GM12878 (cell line): ENCODE measurements around the gene FGF14. TPM values are rescaled to one million over a fixed set of nuclear protein-coding genes. Genes with fewer than 3 reads are reported as not detected.

Source experiments
- ATAC-seq: fragments of 200-7000 bp; cut with Tn5 transposase; 3 replicates; pipeline ENCODE4 v1.9.1; 2020; ENCODE audit warnings: mild to moderate bottlenecking, moderate library complexity
- BruUV-seq: library from RNA; stranded (reverse); fragments of 400-500 nt; replicated peaks from 2 replicates; lab custom pipeline; 2021; lab: Mats Ljungman, UMichigan
- CTCF ChIA-PET: fragments of 300-600 bp; sonication (Branson Sonifier 250); formaldehyde crosslinking; extraction: SDS; loops from one replicate; lab custom pipeline; 2021; ENCODE audit warnings: inconsistent platforms; lab: Yijun Ruan, JAX
- POLR2A ChIA-PET: fragments of 350-600 bp; formaldehyde crosslinking; extraction: SDS; loops from one replicate; lab custom pipeline; 2021; ENCODE audit warnings: inconsistent platforms; lab: Charles Lee
- RAD21 ChIA-PET: fragments of 300-600 bp; sonication (Branson Sonifier 250); formaldehyde crosslinking; loops from one replicate; lab custom pipeline; 2023; ENCODE audit warnings: antibody characterized with exemption; ENCODE audit not compliant: unreplicated experiment; lab: Charles Lee
- SMC1A ChIA-PET: fragments of 300-600 bp; sonication (Branson Sonifier 250); formaldehyde crosslinking; loops from one replicate; lab custom pipeline; 2023; ENCODE audit not compliant: unreplicated experiment, uncharacterized antibody; lab: Charles Lee
- DNase-seq: peaks from one replicate; pipeline ENCODE4 v3.0.0-alpha.2; 2011; ENCODE audit warnings: low read depth, low spot score
- FAIRE-seq: peaks from 3 replicates; lab custom pipeline; 2011; peaks lifted over from hg19 to GRCh38; lab: Jason Lieb, UNC
- H2AFZ ChIP-seq: 2 replicates; pipeline ENCODE4 v1.6.0; 2011; ENCODE audit warnings: low read depth, low read length, control low read depth; ENCODE audit not compliant: control insufficient read depth
- H3K27ac ChIP-seq: 2 replicates; pipeline ENCODE4 v1.5.1; 2011; ENCODE audit warnings: control low read depth; ENCODE audit not compliant: control insufficient read depth, insufficient read depth
- H3K27me3 ChIP-seq, 2 experiments: replicated peaks in 1 of 2; 2 replicates each; pipeline versions ENCODE4 v1.6.0 to v1.6.1; 2011; ENCODE audit warnings: low read length in 1 of 2; ENCODE audit not compliant: control insufficient read depth in 2 of 2, insufficient read depth in 2 of 2
- H3K36me3 ChIP-seq, 2 experiments: 2 replicates each; pipeline ENCODE4 v1.5.1; 2011; ENCODE audit warnings: low read length in 1 of 2; ENCODE audit not compliant: control insufficient read depth in 2 of 2, insufficient read depth in 2 of 2
- H3K4me1 ChIP-seq: 2 replicates; pipeline ENCODE4 v1.6.1; 2011; ENCODE audit warnings: mild to moderate bottlenecking, low read length, moderate library complexity, mixed read lengths; ENCODE audit not compliant: control insufficient read depth, insufficient read depth
- H3K4me2 ChIP-seq: 2 replicates; pipeline ENCODE4 v1.6.0; 2011; ENCODE audit warnings: control low read depth; ENCODE audit not compliant: control insufficient read depth, insufficient read depth
- H3K4me3 ChIP-seq: fragments of 200-600 bp; sonication (generic); 2 replicates; pipeline ENCODE4 v1.5.1; 2016
- H3K79me2 ChIP-seq: 2 replicates; pipeline ENCODE4 v1.6.0; 2011; ENCODE audit warnings: low read length; ENCODE audit not compliant: control insufficient read depth, insufficient read depth
- H3K9ac ChIP-seq: 2 replicates; pipeline ENCODE4 v1.8.0; 2011; ENCODE audit warnings: low read length, control low read depth, mixed read lengths; ENCODE audit not compliant: control insufficient read depth, insufficient read depth
- H3K9me3 ChIP-seq: replicated peaks from 3 replicates; pipeline ENCODE4 v1.5.1; 2011; ENCODE audit warnings: mild to moderate bottlenecking, low read length; ENCODE audit not compliant: control insufficient read depth, insufficient read depth
- H4K20me1 ChIP-seq: 2 replicates; pipeline ENCODE4 v1.6.0; 2011; ENCODE audit not compliant: control insufficient read depth, insufficient read depth
- BCL11A ChIP-seq: IDR thresholded peaks from 2 replicates; pipeline ENCODE4 v1.6.1; 2011; ENCODE audit warnings: low read depth, low read length
- CBFB ChIP-seq: IDR thresholded peaks from 2 replicates; pipeline ENCODE4 v1.6.1; 2016; ENCODE audit warnings: antibody characterized with exemption, low read depth
- CEBPB ChIP-seq, 2 experiments: fragments of 150-350 bp in 1 of 2; IDR thresholded peaks; 2 replicates each; pipeline ENCODE4 v1.6.1; 2012 to 2014; ENCODE audit warnings: low read depth in 2 of 2, low read length in 2 of 2, borderline replicate concordance in 1 of 2, inconsistent platforms in 1 of 2
- CEBPZ ChIP-seq: fragments of 150-350 bp; IDR thresholded peaks from 2 replicates; pipeline ENCODE4 v1.6.1; 2016; ENCODE audit warnings: low read depth, low read length
- EED ChIP-seq: sonication (generic); IDR thresholded peaks from 2 replicates; pipeline ENCODE4 v1.6.1; 2016; ENCODE audit warnings: antibody characterized with exemption, low read depth
- EGR1 ChIP-seq, 2 experiments: IDR thresholded peaks; 1 replicate in 1 of 2; 2 replicates in 1 of 2; pipeline ENCODE4 v1.6.1; 2011 to 2012; ENCODE audit warnings: low read depth in 2 of 2, low read length in 2 of 2, borderline replicate concordance in 1 of 2, mild to moderate bottlenecking in 1 of 2, moderate library complexity in 1 of 2
- HDAC6 ChIP-seq: fragments of 200-600 bp; sonication (generic); IDR thresholded peaks from one replicate; pipeline ENCODE4 v1.8.0; 2017; ENCODE audit warnings: antibody characterized with exemption; ENCODE audit not compliant: unreplicated experiment
- MXI1 ChIP-seq: fragments of 150-350 bp; IDR thresholded peaks from 2 replicates; pipeline ENCODE4 v1.6.1; 2011; ENCODE audit warnings: low read depth, mild to moderate bottlenecking, inconsistent platforms, low read length, improper control_type of control experiment
- PBX3 ChIP-seq: IDR thresholded peaks from 2 replicates; pipeline ENCODE4 v1.6.1; 2011; ENCODE audit warnings: mild to moderate bottlenecking, low read depth, low read length, moderate library complexity; ENCODE audit not compliant: insufficient replicate concordance
- POLR2AphosphoS5 ChIP-seq: IDR thresholded peaks from 2 replicates; pipeline ENCODE4 v1.6.1; 2011; ENCODE audit warnings: mild to moderate bottlenecking, low read length, inconsistent platforms
- RUNX3 ChIP-seq: IDR thresholded peaks from 2 replicates; pipeline ENCODE4 v1.6.1; 2012; ENCODE audit warnings: low read length, inconsistent platforms
- SREBF2 ChIP-seq: IDR thresholded peaks from 2 replicates; pipeline ENCODE4 v1.6.1; 2012; ENCODE audit warnings: mild to moderate bottlenecking, low read length
- STAT1 ChIP-seq: fragments of 450-650 bp; conservative IDR thresholded peaks from 2 replicates; pipeline ENCODE4 v1.6.1; 2014; ENCODE audit warnings: antibody characterized with exemption, mild to moderate bottlenecking
- TARDBP ChIP-seq: IDR thresholded peaks from 2 replicates; pipeline ENCODE4 v1.6.1; 2016; ENCODE audit warnings: borderline replicate concordance
- ZBTB11 ChIP-seq: fragments of 450-650 bp; formaldehyde crosslinking; IDR thresholded peaks from 2 replicates; pipeline ENCODE4 v1.5.0; 2022; ENCODE audit warnings: mild to moderate bottlenecking, missing genetic modification characterization
- ZNF24 ChIP-seq: fragments of 450-650 bp; IDR thresholded peaks from 2 replicates; pipeline ENCODE4 v1.6.1; 2017; ENCODE audit warnings: antibody characterized with exemption, mild to moderate bottlenecking
- ZNF622 ChIP-seq: fragments of 450-650 bp; IDR thresholded peaks from 2 replicates; pipeline ENCODE4 v1.6.1; 2017; ENCODE audit warnings: mild to moderate bottlenecking, inconsistent platforms
- in situ Hi-C: fragments of 300-500 bp; cut with MboI; formaldehyde crosslinking; loops from 9 replicates; pipeline ENCODE4 v1.14.3; 2018; ENCODE audit warnings: mixed read lengths
- intact Hi-C: fragments of 100-400 bp; cut with micrococcal nuclease; formaldehyde crosslinking; loops from one replicate; pipeline ENCODE4 v1.14.2; 2022; ENCODE audit not compliant: unreplicated experiment
- polyA plus RNA-seq, 11 experiments: library from polyadenylated mRNA; depleted of rRNA in 4 of 11; unstranded in 6 of 11; stranded (reverse) in 5 of 11; fragments of >200 nt; fragmentation: Nextera tagmentation in 4 of 11; fragmentation: Illumina TruSeq in 1 of 11; extraction: Ambion mirVana in 4 of 11; extraction: Trizol in 1 of 11; gene quantifications; 1 replicate in 1 of 11; 2 replicates in 10 of 11; pipeline versions ENCODE4 v1.2.1 to v1.2.3, GENCODE V29; 2011 to 2016; ENCODE audit warnings: inconsistent platforms in 2 of 11, missing spikeins in 2 of 11, low read depth in 1 of 11
- total RNA-seq, 4 experiments: library from RNA; depleted of rRNA in 3 of 4; stranded (reverse); fragments of >200 nt in 3 of 4; fragmentation: Illumina TruSeq in 1 of 4; extraction: Trizol in 1 of 4; gene quantifications; 2 replicates each; pipeline versions ENCODE4 v1.2.1 to v1.2.3, GENCODE V29; 2013 to 2021
- TF ChIP-seq, protein P1 (sequence below): IDR thresholded peaks from 2 replicates; pipeline ENCODE4 v1.6.1; 2012; ENCODE audit warnings: low read depth, low read length, improper control_type of control experiment

FGF14 gene
- total and polyA plus RNA-seq, 10 of the 15 experiments (the other 5 are each of a cell fraction or from before 2014, with no cell fraction given) = under 0.01 to 0.44 (median 0.04) TPM

DNA sequence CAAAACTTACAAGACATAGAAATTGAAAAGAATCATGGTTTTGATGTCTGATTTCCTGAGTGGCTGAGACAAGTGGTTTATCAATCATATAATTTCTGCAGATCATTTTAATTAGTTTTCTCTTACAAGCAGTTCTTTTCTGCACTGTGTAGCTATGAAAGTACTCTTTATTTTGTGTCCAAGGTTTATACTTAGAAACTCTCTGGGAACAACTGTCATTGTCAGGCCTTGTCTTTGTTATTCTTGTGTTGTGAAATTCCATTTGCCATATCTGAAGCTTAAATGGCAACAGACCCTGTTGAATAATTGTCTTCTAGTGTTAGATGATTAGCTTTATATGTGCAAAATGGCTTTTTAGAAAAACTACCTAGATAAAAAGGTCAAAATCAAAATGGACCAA lies 312.1 kb downstream of the FGF14 start:
- ChIA-PET CTCF (interaction anchor here (1.4 to 1.6 kb wide), 2 partner anchors 367 to 466 kb away, joined by 5 read pairs; no protein-coding TSS in a partner anchor), SMC1A (no interaction called here)
- Histone ChIP-seq H3K36me3 (no peaks in the 10 kb centered on the region), H3K79me2 (no peaks in the 10 kb centered on the region), H2AFZ (no peak overlapping the region), H3K4me3 (no peak overlapping the region), H3K27ac (no peak overlapping the region), H3K4me1 (no peaks in the 10 kb centered on the region)
- intact Hi-C loops = no loop called here
- FAIRE-seq = no peak
- BruUV-seq = no TSS peak
- DNase-seq = no peak
- in situ Hi-C loops = no loop called here
- TF ChIP-seq, protein P1, sequence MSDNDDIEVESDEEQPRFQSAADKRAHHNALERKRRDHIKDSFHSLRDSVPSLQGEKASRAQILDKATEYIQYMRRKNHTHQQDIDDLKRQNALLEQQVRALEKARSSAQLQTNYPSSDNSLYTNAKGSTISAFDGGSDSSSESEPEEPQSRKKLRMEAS = no peak
- TF ChIP-seq CBFB (no peak), TARDBP (no peak), ZNF622 (no peak), BCL11A (no peak), ZNF24 (no peak), MXI1 (no peak), CEBPB (IDR thresholded peaks at IDR 0.05; ENCODE audit: borderline replicate concordance in 1 of 2, low read depth in 2 of 2, low read length in 2 of 2) (no peak), ZBTB11 (CRISPR knock-in tag) (no peak), POLR2AphosphoS5 (no peak), EED (no peak), HDAC6 (no peak), SREBF2 (no peak), PBX3 (no peak), EGR1 (IDR thresholded peaks at IDR 0.05; ENCODE audit: borderline replicate concordance in 1 of 2, low read depth in 2 of 2, low read length in 2 of 2) (no peak), RUNX3 (no peak), CEBPZ (no peak), STAT1 (no peak)
- TF ChIP-seq, all 136 proteins: peak for 0
- no peak for ATAC-seq
- Histone ChIP-seq H3K9me3 (no peaks in the 10 kb centered on the region), H3K27me3 (no peaks in the 10 kb centered on the region), H3K4me2 (no peak overlapping the region), H4K20me1 (no peaks in the 10 kb centered on the region), H3K9ac (no peak overlapping the region)
- ChIA-PET RAD21 (no interaction called here), POLR2A (no interaction called here)
